ENCODE measurements around the gene GFPT1. TPM values are rescaled to one million over a fixed set of nuclear protein-coding genes. Genes with fewer than 3 reads are reported as not detected.

Gene GFPT1
- total RNA-seq, 6 experiments from 2014 or later: 74.6 to 106 (median 88.4) TPM

GRCh38 chr2:69389271-69389670 is 2.2 kb upstream of the GFPT1 start:
- no peak for DNase-seq
- H3K9me3 Mint-ChIP-seq: no peaks in the 10 kb centered on the region
- no peak for TF ChIP-seq CTCF (IDR thresholded peaks at IDR 0.05)
- H3K36me3 Mint-ChIP-seq (ENCODE audit: low read depth): peaks cover 19% of the 10 kb centered on the region
- H3K4me3 Mint-ChIP-seq: no peak overlapping the region
- H3K27ac Mint-ChIP-seq: no peak overlapping the region
- no peaks in the 10 kb centered on the region; the same call in 1 of the 2 replicates for H3K27me3 Mint-ChIP-seq (ENCODE audit: insufficient read depth)
- peaks cover 30% of the 10 kb centered on the region for H3K4me1 Mint-ChIP-seq (ENCODE audit: low read depth)

- Mint-ChIP-seq H3K9me3 (no peaks in the 10 kb centered on the region), H3K27me3 (ENCODE audit: insufficient read depth) (no peaks in the 10 kb centered on the region; the same call in 1 of the 2 replicates), H3K4me3 (peak overlapping the region; percentile 97), H3K4me1 (ENCODE audit: low read depth) (peaks cover 43% of the 10 kb centered on the region), H3K36me3 (ENCODE audit: low read depth) (peaks cover 10% of the 10 kb centered on the region), H3K27ac (peak overlapping the region; percentile 99)
- no peak for TF ChIP-seq CTCF (IDR thresholded peaks at IDR 0.05)
- DNase-seq: no peak
Measured at GRCh38 chr2:69387770-69388481, 899 bp upstream of the GFPT1 start.

- H3K4me1 Mint-ChIP-seq (ENCODE audit: low read depth): peaks cover 59% of the 10 kb centered on the region
Measured at GRCh38 chr2:69386360-69386759, 667 bp downstream of the GFPT1 start.

GRCh38 chr2:69385443-69386151 is 1.4 kb downstream of the GFPT1 start:
- peak overlapping the region; percentile 91 for H3K4me3 Mint-ChIP-seq
- peak overlapping the region; percentile 60 for H3K27ac Mint-ChIP-seq
- peaks cover 66% of the 10 kb centered on the region for H3K4me1 Mint-ChIP-seq (ENCODE audit: low read depth)
- H3K36me3 Mint-ChIP-seq (ENCODE audit: low read depth): peaks cover 24% of the 10 kb centered on the region
- H3K9me3 Mint-ChIP-seq: no peaks in the 10 kb centered on the region
- no peak for DNase-seq
- no peaks in the 10 kb centered on the region; the same call in 1 of the 2 replicates for H3K27me3 Mint-ChIP-seq (ENCODE audit: insufficient read depth)
- TF ChIP-seq CTCF (IDR thresholded peaks at IDR 0.05): no peak

More at GRCh38 chr2:69386360-69386759, 667 bp downstream of the GFPT1 start:
- DNase-seq: no peak
- peak overlapping the region; percentile 91 for H3K4me3 Mint-ChIP-seq
- no peaks in the 10 kb centered on the region; the same call in 1 of the 2 replicates for H3K27me3 Mint-ChIP-seq (ENCODE audit: insufficient read depth)
- peaks cover 20% of the 10 kb centered on the region for H3K36me3 Mint-ChIP-seq (ENCODE audit: low read depth)
- TF ChIP-seq CTCF (IDR thresholded peaks at IDR 0.05): no peak
- H3K9me3 Mint-ChIP-seq: no peaks in the 10 kb centered on the region
- H3K27ac Mint-ChIP-seq: peak overlapping the region; percentile 60

GRCh38 chr2:69384618-69385081 is 2.4 kb downstream of the GFPT1 start:
- Mint-ChIP-seq H3K4me3 (peak overlapping the region; percentile 64), H3K27ac (no peak overlapping the region), H3K4me1 (ENCODE audit: low read depth) (peaks cover 71% of the 10 kb centered on the region), H3K9me3 (no peaks in the 10 kb centered on the region), H3K36me3 (ENCODE audit: low read depth) (peaks cover 24% of the 10 kb centered on the region), H3K27me3 (ENCODE audit: insufficient read depth) (no peaks in the 10 kb centered on the region; the same call in 1 of the 2 replicates)
- peak; percentile 13 for DNase-seq
- TF ChIP-seq CTCF (IDR thresholded peaks at IDR 0.05): no peak
